Mucosa of rectum (tissue), 2 donors: ENCODE data around the gene GHRHR.

Source experiments
- H3K27ac ChIP-seq, 2 donors: one replicate each; pipeline ENCODE4 v1.7.0; 2013; ENCODE audit warnings: inconsistent platforms in 2 of 2, low read depth in 2 of 2, low read length in 2 of 2
- H3K27me3 ChIP-seq, 2 donors: one replicate each; pipeline ENCODE4 v1.7.0; 2013; ENCODE audit warnings: low read length in 2 of 2; ENCODE audit not compliant: control insufficient read depth in 2 of 2, insufficient read depth in 2 of 2
- H3K36me3 ChIP-seq, 2 donors: one replicate each; pipeline ENCODE4 v1.7.0; 2013; ENCODE audit warnings: low read length in 2 of 2; ENCODE audit not compliant: control insufficient read depth in 2 of 2, insufficient read depth in 2 of 2
- H3K4me1 ChIP-seq, 2 donors: one replicate each; pipeline ENCODE4 v1.7.0; 2013; ENCODE audit warnings: low read length in 2 of 2, mild to moderate bottlenecking in 1 of 2; ENCODE audit not compliant: control insufficient read depth in 2 of 2, insufficient read depth in 2 of 2
- H3K4me3 ChIP-seq, 2 donors: one replicate each; pipeline ENCODE4 v1.7.0; 2013; ENCODE audit warnings: low read length in 2 of 2
- H3K9ac ChIP-seq, 2 donors: one replicate each; pipeline ENCODE4 v1.7.0; 2013; ENCODE audit warnings: low read length in 2 of 2, low read depth in 1 of 2, mild to moderate bottlenecking in 1 of 2
- H3K9me3 ChIP-seq, 2 donors: one replicate each; pipeline ENCODE4 v1.7.0; 2013; ENCODE audit warnings: low read length in 2 of 2; ENCODE audit not compliant: control insufficient read depth in 2 of 2
- donor health status: healthy.
- donor health status: Normal muscosa, but diverticular disease.

Gene GHRHR

GRCh38 chr7:30920584-30921539 lies 42.9 kb upstream of the GHRHR start:
- Histone ChIP-seq H3K4me3 (no peak overlapping the region), H3K36me3 (peaks cover 3 to 17% of the 10 kb centered on the region in 2 donors), H3K27ac (no peak overlapping the region), H3K9ac (no peak overlapping the region), H3K4me1 (peaks cover 0 to 15% of the 10 kb centered on the region in 2 donors), H3K27me3 (no peaks in the 10 kb centered on the region), H3K9me3 (no peaks in the 10 kb centered on the region)

DNA sequence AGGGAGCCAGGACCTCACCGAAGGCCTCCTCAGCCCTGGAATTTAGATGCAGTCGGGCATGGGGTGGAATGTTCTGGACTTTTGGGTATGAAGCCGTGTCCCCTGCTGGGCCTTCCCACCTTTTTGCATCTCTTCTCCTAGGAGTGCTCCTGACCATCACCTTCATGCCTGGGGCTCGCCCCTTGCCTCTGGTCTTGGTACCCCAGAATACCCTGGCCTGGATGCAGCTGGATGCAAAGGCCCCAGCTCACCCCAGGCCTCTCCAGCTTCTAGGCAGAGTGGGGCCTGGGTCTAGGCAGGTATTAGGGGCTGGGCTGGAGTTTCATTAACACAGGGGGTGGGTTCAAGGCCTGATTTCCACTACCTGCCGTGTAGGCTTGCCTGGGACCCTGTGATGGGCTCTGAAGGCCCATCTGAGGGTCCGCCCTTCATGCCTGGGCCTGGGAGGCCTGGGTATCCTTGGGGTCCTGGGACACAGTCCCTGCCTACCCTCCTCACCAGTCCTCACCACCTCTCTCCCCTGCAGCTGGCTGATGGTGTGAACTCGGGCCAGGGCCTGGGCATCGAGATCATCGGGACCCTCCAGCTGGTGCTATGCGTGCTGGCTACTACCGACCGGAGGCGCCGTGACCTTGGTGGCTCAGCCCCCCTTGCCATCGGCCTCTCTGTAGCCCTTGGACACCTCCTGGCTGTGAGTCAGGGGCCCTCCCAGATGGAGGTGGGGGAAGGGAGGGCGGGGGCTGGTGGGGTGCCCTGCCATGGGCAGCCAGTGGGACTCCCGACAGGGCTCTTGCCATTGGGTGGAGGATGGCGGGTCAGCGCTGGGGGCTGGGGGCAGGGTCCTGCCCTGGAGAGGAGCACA lies 42.0 kb upstream of the GHRHR start:
- Histone ChIP-seq H3K4me3 (no peak overlapping the region), H3K4me1 (peaks cover 0 to 11% of the 10 kb centered on the region in 2 donors), H3K9me3 (no peaks in the 10 kb centered on the region), H3K27ac (no peak overlapping the region), H3K36me3 (peaks cover 3 to 19% of the 10 kb centered on the region in 2 donors), H3K9ac (no peak overlapping the region), H3K27me3 (no peaks in the 10 kb centered on the region)

DNA sequence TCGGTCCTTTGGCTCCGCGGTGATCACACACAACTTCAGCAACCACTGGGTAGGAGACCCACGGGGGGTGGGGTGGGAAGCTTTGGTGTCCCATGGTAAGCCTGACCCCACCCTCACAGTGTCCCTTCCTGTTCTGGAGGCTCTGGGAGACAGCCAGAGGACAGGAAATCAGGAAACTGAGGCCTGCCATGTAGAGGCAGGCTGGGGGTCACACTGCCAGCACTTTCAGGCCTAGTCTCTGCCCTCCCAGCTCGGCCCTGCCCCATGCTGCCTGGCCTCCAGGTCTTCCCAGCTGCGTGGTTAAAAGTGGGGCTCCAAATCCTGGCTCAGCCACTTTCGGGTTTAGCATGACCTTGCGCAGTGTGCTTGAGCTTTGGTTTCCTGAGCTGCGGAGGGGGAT lies 41.2 kb upstream of the GHRHR start:
- Histone ChIP-seq H3K9me3 (peaks cover 0 to 2% of the 10 kb centered on the region in 2 donors), H3K4me1 (peaks cover 0 to 8% of the 10 kb centered on the region in 2 donors), H3K36me3 (peaks cover 3 to 19% of the 10 kb centered on the region in 2 donors), H3K27me3 (no peaks in the 10 kb centered on the region), H3K4me3 (no peak overlapping the region), H3K9ac (no peak overlapping the region), H3K27ac (no peak overlapping the region)

DNA sequence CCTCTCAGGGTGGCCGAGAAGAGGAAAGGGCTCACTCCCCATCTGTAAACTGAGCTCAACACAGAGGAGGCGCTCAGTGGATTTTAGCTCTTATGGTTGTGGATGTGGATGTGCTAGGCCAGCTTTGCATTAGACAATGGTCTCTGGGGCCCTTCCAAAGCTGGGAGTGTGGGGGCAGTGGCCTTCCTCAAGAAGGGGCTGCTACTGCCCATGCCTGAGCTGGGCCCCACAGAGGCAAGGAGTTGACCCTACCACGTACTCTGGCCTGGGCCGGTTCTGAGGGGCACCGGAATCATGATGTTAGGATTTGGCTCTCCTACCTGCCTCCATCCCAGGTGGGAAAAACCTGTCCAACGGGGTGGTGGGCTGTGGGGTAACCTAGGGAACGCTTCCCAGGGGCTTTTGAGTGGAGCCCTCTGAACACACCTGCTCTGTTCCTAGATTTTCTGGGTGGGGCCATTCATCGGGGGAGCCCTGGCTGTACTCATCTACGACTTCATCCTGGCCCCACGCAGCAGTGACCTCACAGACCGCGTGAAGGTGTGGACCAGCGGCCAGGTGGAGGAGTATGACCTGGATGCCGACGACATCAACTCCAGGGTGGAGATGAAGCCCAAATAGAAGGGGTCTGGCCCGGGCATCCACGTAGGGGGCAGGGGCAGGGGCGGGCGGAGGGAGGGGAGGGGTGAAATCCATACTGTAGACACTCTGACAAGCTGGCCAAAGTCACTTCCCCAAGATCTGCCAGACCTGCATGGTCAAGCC lies 40.6 kb upstream of the GHRHR start:
- Histone ChIP-seq H3K9ac (no peak overlapping the region), H3K9me3 (peaks cover 0 to 2% of the 10 kb centered on the region in 2 donors), H3K36me3 (peaks cover 3 to 19% of the 10 kb centered on the region in 2 donors), H3K27ac (no peak overlapping the region), H3K4me1 (peaks cover 0 to 8% of the 10 kb centered on the region in 2 donors), H3K4me3 (no peak overlapping the region), H3K27me3 (no peaks in the 10 kb centered on the region)

DNA sequence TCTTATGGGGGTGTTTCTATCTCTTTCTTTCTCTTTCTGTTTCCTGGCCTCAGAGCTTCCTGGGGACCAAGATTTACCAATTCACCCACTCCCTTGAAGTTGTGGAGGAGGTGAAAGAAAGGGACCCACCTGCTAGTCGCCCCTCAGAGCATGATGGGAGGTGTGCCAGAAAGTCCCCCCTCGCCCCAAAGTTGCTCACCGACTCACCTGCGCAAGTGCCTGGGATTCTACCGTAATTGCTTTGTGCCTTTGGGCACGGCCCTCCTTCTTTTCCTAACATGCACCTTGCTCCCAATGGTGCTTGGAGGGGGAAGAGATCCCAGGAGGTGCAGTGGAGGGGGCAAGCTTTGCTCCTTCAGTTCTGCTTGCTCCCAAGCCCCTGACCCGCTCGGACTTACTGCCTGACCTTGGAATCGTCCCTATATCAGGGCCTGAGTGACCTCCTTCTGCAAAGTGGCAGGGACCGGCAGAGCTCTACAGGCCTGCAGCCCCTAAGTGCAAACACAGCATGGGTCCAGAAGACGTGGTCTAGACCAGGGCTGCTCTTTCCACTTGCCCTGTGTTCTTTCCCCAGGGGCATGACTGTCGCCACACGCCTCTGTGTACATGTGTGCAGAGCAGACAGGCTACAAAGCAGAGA lies 39.9 kb upstream of the GHRHR start:
- Histone ChIP-seq H3K36me3 (peaks cover 3 to 19% of the 10 kb centered on the region in 2 donors), H3K4me3 (no peak overlapping the region), H3K27ac (no peak overlapping the region), H3K4me1 (peaks cover 0 to 7% of the 10 kb centered on the region in 2 donors), H3K9me3 (peaks cover 0 to 2% of the 10 kb centered on the region in 2 donors), H3K27me3 (no peaks in the 10 kb centered on the region), H3K9ac (no peak overlapping the region)

GRCh38 chr7:30924624-30925023 lies 39.1 kb upstream of the GHRHR start:
- H3K36me3 ChIP-seq, result peaks cover 3 to 19% of the 10 kb centered on the region in 2 donors
- H3K9me3 ChIP-seq, result peaks cover 0 to 2% of the 10 kb centered on the region in 2 donors
- no peak overlapping the region for H3K27ac ChIP-seq
- no peak overlapping the region for H3K9ac ChIP-seq
- H3K4me1 ChIP-seq, result peaks cover 0 to 3% of the 10 kb centered on the region in 2 donors
- no peak overlapping the region for H3K4me3 ChIP-seq
- H3K27me3 ChIP-seq, result no peaks in the 10 kb centered on the region

DNA sequence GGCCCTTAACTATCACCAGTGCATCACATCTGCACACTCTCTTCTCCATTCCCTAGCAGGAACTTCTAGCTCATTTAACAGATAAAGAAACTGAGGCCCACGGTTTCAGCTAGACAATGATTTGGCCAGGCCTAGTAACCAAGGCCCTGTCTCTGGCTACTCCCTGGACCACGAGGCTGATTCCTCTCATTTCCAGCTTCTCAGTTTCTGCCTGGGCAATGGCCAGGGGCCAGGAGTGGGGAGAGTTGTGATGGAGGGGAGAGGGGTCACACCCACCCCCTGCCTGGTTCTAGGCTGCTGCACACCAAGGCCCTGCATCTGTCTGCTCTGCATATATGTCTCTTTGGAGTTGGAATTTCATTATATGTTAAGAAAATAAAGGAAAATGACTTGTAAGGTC lies 38.6 kb upstream of the GHRHR start:
- Histone ChIP-seq H3K9ac (no peak overlapping the region), H3K27ac (no peak overlapping the region), H3K36me3 (peaks cover 3 to 19% of the 10 kb centered on the region in 2 donors), H3K9me3 (peaks cover 0 to 2% of the 10 kb centered on the region in 2 donors), H3K4me3 (no peak overlapping the region), H3K4me1 (no peaks in the 10 kb centered on the region), H3K27me3 (no peaks in the 10 kb centered on the region)

DNA sequence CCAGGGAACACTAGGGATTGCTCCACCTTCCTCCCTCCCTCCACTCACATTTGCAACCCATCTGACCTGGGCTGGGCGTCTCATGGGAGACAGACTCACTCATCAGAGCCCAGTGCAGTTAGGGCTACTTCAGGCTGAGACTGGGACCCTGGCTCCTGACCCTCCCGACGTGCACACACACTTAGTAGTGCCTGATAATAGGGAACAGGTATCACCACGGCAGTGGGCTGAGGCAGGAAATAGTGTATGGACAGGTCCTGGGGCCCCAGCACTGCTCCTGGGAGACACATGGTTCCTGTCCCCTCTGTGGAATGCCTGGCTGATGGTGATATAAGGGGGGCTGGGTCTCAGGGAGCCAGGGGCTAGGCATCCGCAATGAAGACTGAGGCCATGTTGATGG lies 37.8 kb upstream of the GHRHR start:
- Histone ChIP-seq H3K36me3 (peaks cover 3 to 19% of the 10 kb centered on the region in 2 donors), H3K9me3 (peaks cover 0 to 2% of the 10 kb centered on the region in 2 donors), H3K9ac (no peak overlapping the region), H3K27me3 (no peaks in the 10 kb centered on the region), H3K4me3 (no peak overlapping the region), H3K4me1 (no peaks in the 10 kb centered on the region), H3K27ac (no peak overlapping the region)

GRCh38 chr7:30926313-30926712 lies 37.4 kb upstream of the GHRHR start:
- H3K27me3 ChIP-seq, result no peaks in the 10 kb centered on the region
- no peak overlapping the region for H3K9ac ChIP-seq
- no peaks in the 10 kb centered on the region for H3K4me1 ChIP-seq
- peaks cover 0 to 2% of the 10 kb centered on the region in 2 donors for H3K9me3 ChIP-seq
- no peak overlapping the region for H3K4me3 ChIP-seq
- peaks cover 3 to 19% of the 10 kb centered on the region in 2 donors for H3K36me3 ChIP-seq
- no peak overlapping the region for H3K27ac ChIP-seq
